ENCODE results near the gene TMEM229B. TPM values are rescaled to one million over a fixed set of nuclear protein-coding genes. Genes with fewer than 3 reads are reported as not detected.

Gene TMEM229B
- total RNA-seq, 4 donors from 2014 or later: 0.84 to 6.6 (median 1.3) TPM

DNA sequence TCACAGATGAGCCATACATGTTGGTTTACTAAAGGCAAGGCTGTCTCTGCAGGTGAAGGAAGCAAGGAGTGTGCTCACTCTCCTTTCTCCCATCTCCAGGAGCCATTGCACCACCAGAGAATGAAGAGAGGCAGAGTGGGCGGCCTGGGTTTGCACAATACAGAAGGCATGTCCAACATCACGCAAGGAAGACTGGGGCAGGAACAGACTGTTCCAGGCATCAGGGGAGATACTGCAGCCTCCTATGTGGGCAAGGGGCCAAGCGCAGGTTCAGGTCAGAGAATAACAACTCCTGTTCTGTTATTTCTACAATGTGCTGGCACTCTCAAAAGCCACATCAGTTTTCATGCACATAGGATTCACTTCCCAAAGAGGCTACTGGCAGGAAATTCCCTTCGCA, 1.7 kb upstream of the TMEM229B start:
- DNase-seq (ENCODE audit: low spot score) (no peak), ATAC-seq (ENCODE audit: low FRiP score) (no peak)
- TF ChIP-seq, protein P1, sequence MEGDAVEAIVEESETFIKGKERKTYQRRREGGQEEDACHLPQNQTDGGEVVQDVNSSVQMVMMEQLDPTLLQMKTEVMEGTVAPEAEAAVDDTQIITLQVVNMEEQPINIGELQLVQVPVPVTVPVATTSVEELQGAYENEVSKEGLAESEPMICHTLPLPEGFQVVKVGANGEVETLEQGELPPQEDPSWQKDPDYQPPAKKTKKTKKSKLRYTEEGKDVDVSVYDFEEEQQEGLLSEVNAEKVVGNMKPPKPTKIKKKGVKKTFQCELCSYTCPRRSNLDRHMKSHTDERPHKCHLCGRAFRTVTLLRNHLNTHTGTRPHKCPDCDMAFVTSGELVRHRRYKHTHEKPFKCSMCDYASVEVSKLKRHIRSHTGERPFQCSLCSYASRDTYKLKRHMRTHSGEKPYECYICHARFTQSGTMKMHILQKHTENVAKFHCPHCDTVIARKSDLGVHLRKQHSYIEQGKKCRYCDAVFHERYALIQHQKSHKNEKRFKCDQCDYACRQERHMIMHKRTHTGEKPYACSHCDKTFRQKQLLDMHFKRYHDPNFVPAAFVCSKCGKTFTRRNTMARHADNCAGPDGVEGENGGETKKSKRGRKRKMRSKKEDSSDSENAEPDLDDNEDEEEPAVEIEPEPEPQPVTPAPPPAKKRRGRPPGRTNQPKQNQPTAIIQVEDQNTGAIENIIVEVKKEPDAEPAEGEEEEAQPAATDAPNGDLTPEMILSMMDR (IDR thresholded peaks at IDR 0.05): no peak

DNA sequence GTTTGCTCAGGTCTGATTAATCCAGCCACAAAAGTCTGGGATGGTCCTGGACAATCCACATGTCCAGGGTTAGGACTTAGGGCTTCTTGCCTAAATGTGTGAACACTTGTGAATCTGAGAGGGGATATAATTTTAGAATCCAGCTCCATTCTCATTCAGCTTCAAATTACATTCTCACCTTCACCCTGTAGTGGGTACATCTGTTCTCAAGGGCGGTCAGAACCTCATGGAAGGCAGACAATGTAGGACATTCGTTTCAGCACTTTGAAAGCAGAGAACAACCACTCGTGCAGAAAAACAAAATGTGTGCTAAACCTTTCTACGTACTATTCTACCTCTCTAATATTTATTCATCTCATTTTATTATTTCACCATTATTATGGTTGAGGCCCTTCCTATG, 1.2 kb downstream of the TMEM229B start:
- ATAC-seq (ENCODE audit: low FRiP score): no peak
- TF ChIP-seq, protein P1 (IDR thresholded peaks at IDR 0.05): no peak
- no peak for DNase-seq (ENCODE audit: low spot score)

GRCh38 chr14:67486890-67487289, 1.6 kb downstream of the TMEM229B start:
- ATAC-seq (ENCODE audit: low FRiP score): no peak
- DNase-seq (ENCODE audit: low spot score): no peak
- TF ChIP-seq, protein P1 (IDR thresholded peaks at IDR 0.05): no peak

GRCh38 chr14:67485501-67486095, 2.9 kb downstream of the TMEM229B start:
- no peak for DNase-seq (ENCODE audit: low spot score)
- no peak for ATAC-seq (ENCODE audit: low FRiP score)

DNA sequence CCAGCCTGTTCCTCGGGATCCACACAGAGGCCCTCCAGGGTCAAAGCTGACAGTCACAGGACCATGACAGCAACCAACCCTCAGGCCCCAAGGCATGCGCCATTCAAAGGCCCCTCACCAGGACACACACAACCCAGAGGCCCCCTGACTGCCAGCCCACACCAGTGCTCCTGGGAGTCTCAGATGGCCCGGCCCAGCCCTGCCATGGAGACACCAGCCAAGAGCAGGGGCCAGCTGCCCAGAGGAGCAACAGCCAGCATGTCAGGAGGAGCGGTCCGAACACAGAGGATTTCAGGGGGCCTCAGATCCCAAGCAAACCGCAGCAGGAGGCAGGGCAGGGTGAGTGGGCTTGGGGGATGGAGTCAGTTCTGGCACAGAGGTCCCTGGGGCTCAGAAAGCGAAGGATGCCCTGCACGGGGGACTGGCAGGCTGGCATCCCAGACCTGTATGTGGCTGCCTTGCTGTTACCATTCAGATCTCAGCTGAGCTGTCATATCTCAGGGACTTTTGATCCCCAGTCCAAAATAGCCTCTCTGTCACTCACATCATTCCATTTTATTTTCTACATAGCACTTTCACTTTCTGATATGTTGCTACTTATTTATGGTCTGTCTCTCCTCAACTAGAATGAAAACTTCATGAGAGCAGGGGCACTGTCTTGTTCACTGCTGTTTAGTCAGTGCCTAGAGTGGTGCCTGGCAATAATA, 4.8 kb downstream of the TMEM229B start:
- DNase-seq (ENCODE audit: low spot score): no peak
- ATAC-seq (ENCODE audit: low FRiP score): no peak
- TF ChIP-seq, protein P1 (IDR thresholded peaks at IDR 0.05): no peak

More at GRCh38 chr14:67485501-67486095, 2.9 kb downstream of the TMEM229B start:
- TF ChIP-seq, protein P1 (IDR thresholded peaks at IDR 0.05): no peak

DNA sequence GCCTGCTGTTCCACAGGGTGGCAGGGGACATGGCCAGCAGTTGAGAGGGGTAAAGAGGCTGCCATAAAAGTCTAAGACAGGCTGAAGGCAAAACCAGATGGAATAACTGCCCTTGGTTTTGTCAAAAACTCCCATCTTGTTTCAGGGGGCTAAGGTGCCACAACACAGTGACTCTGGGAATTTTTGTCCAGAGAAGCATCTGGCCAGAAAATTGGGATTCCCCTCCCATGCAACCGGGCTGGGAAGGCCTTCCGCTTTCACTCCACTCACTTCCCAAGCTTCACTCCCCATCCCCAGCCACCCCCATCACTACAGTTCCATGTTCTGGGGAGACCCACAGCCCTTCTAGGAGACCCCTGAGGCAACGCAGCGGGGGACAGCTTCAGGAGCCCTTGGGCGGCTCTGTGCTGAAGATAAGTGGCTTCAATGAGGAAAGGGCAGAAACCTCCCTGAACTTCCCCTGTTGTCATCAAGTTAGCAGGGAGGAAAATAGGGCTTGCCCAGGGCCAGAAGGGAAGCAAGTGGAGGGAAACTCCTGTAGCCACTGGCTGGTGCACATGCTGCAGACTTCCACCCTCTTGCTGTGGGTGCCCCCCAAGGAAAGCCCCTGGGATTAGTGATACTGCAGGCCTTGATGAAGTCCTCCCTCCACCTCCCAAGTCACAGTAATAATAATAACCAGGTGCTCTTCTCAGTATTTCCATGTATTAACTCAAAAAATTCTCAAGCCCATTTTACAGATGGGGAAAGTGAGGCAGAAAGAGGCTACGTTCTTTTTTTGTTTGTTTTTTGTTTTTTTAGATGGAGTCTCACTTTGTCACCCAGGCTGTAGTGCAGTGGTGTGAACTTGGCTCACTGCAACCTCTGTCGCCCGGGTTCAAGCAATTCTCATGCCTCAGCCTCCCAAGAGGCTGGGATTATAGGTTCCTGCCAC, 6.0 kb downstream of the TMEM229B start:
- TF ChIP-seq, protein P1 (IDR thresholded peaks at IDR 0.05): no peak
- DNase-seq (ENCODE audit: low spot score): no peak
- no peak for ATAC-seq (ENCODE audit: low FRiP score)

Measured in omental fat pad (tissue), 4 donors.